GM19467 (cell line): ENCODE results near the gene SLC25A1.
"Not testable (repeated sequence)": the region's sequence is repeated elsewhere in the genome, so short reads cannot be mapped to it uniquely, and the experiment has no call there.

Source experiments
- ATAC-seq: cut with Tn5 transposase; IDR thresholded peaks from one replicate; pipeline ENCODE4 v1.9.1; 2021; ENCODE audit warnings: mild to moderate bottlenecking, moderate library complexity; ENCODE audit not compliant: unreplicated experiment

SLC25A1 gene

DNA sequence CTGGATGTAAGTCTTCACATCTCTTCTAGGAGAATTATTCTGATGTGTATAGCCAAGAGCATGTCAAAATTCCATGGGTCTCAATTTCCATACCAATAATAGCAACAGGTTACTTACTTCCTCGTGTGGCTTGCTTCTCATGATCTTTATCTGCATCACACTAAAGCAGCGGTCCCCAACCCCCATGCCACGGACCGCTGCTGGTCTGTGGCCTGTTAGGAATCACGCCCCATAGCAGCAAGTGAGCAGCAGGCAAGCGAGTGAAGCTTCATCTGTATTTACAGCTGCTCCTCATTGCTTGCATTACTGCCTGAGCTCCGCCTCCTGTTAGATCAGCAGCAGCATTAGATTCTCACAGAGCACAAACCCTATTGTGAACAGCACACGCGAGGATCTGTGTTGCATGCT is 28.9 kb upstream of the SLC25A1 start:
- ATAC-seq, result no peak

GRCh38 chr22:19206287-19206686 is 27.8 kb upstream of the SLC25A1 start:
- no peak for ATAC-seq

GRCh38 chr22:19204640-19205039 is 26.1 kb upstream of the SLC25A1 start:
- no peak for ATAC-seq

DNA sequence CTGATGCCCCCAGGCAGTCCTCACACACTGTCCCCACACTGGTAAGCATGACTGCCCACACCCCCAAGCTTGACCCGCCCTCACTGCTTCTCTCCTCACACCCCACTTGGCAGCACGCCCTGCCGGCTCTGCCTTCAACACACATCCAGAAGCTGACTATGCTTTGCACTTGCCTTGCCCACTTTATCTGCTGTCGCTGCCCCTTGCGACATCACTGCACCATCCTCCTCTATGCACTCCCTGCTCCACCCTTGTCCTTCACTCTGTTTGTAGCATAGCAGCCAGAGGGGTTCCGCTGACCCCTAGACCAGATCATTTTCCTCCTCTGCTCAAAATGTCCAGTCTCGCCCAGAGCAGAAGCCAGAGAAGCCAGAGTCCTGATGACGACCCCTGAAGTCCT is 25.3 kb upstream of the SLC25A1 start:
- ATAC-seq, result no peak

DNA sequence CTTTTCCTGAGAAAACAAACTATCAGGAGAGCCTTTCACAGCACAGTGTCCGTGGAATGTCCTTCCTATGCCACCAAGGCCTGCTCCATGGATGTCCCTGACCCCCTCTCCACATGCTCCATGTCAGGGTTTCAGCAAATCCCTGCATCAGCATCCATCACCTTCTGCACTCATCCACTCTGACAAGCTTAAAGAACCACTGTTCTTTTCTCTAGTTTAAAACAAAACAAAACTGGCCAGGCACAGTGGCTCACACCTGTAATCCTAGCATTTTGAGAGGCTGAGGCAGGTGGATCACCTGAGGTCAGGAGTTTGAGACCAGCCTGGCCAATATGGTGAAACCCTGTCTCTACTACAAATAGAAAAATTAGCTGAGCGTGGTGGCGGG is 24.3 kb upstream of the SLC25A1 start:
- ATAC-seq, result not testable (repeated sequence)

DNA sequence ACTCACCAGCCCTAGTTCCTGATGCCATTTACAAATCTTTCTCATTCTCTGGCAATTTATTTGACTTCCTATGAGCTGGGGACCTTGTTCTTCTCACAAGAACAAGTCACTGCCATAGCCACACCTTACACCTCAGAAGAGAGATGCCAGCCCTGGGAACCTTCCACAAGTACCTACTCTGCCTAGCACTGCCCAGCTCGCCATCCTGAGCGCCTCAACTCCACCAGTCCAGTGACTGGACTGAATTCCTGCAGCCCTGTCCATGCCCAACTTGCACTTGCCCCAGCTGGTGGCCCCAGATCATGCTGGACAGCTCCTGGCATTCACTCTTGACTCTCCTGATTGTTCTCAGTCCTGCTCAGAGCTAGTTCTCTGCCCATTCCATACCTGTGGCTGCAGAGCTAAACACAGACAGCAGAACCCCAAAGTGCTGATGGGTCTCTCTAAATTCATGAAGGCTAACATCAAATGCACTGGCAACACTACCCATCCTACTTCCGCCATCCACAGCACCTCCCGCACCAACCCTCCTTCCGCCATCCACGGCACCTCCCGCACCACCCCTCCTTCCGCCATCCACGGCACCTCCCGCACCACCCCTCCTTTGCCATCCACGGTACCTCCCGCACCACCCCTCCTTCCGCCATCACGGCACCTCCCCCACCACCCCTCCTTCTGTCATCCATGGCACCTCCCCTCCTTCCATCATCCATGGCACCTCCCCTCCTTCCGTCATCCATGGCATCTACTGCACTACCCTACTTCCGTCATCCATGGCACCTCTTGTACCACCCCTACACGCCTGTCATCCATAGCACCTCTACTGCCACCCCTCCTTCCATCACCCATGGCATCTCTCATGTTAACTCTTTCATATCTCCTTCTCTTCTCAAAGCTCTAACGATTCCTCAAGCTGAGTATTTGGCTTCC is 23.6 kb upstream of the SLC25A1 start:
- ATAC-seq, result no peak

DNA sequence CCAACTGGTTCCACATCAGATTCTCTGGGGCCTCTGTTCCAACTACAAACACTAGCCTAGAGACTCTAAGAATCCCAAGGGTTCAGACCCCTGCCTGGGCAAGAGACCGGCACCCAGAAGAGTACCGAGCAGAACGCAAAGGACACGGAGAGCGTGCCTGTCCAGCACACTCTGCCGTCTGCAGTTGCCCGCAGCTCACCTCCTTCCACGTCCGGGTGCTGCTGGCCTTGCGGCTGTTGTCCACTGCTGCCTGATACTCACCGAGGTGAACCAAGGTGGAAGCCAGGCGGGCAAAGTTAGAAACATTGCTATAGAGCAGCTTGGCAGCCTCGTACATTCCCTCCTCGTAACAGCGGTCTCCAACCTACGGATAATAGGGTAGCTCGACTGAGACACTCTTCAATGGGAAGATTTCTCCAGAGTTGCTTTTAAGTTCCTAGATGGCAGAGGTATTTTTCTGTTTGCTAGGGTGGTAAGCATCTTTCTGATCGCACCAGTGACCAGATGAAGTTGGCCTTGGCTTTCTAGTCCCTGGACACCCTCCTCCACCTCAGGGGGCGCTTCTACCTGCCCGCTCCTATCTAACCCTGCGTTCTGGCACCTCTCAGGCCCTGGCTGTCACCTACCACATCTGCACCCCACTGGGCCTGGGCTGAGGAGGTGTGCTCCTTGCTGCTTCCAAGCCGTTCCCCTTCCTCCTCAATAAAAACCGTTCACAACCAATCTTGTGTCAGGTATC is 22.8 kb upstream of the SLC25A1 start:
- ATAC-seq, result no peak

DNA sequence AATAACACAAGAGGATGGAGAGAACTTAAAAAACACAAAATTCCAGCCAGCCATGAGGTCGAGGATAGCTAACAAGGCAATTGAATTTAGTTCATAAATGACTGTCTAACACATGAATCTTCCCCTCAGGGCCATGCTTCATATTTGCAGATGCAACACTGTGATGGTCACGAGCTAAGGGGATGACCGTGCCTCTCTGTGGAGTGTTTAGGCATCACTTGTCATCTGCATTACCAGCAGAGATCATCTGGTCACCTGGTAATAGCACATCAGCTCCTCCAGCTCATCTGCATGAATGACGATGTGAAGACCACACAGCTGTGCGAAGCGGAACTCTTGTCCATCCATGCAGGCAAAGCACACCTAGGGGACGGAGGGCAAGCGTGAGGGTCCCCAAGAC is 20.9 kb upstream of the SLC25A1 start:
- no peak for ATAC-seq

DNA sequence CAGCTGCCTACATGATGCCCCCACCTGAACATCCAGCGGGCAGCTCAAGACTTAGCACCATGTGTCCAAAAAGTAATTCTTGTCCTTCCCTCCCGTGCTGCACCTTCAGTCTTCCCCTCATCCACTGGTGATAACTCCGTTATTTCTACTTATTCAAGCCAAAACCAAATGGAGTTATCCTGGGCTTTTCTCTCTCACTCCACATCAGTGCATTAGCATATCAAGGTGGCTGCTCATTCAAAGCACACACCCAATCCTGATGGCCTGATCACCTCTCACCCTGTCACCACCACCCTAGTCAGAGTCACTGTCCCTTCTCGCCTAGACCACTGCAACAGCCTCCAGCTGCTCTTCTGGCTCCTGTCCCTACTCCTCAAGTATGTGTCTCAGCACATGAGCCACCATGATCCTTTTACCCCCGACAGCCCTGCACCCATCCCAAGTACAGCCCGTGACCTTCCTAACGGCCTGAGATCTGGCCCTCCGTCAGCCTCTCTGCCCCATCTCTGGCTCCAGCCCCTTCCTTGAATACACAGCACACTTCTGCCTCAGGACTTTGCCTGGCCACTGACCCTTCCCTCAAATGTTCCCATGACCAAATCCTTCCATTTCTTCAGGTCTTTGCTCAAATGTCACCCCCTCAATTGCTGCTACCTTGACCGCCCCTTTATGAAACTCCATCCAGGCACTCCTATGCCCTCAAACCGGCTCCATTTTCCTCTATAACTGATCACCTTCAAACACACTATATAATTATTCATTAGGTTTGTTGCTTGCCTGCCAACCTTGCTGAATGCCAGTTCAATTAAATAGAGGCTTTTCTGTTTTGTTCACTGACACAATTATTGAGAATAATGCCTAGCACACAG is 19.7 kb upstream of the SLC25A1 start:
- no peak for ATAC-seq

GRCh38 chr22:19196841-19197612 is 18.5 kb upstream of the SLC25A1 start:
- ATAC-seq, result no peak

GRCh38 chr22:19195796-19196731 is 17.5 kb upstream of the SLC25A1 start:
- ATAC-seq, result no peak

- no peak for ATAC-seq
These were observed 16.4 kb upstream of the SLC25A1 start for GRCh38 chr22:19194766-19195536.

DNA sequence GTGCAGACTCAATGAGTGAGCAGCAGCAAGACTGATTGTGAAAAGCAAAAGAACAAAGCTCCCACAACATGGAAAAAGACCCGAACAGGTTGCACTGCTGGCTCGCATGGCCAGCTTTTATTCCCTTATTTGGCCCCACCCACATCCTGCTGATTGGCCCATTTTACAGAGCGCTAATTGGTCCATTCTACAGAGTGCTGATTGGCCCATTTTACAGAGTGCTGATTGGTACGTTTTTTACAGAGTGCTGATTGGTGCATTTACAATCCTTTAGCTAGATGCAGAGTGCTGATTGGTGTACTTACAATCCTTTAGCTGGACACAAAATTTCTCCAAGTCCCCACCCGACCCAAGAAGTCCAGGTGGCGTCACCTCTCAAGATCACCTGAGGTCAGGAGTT is 15.3 kb upstream of the SLC25A1 start:
- no peak for ATAC-seq

GRCh38 chr22:19187716-19188563 is 9.4 kb upstream of the SLC25A1 start:
- ATAC-seq, result no peak

GRCh38 chr22:19184276-19184997 is 5.9 kb upstream of the SLC25A1 start:
- no peak for ATAC-seq

DNA sequence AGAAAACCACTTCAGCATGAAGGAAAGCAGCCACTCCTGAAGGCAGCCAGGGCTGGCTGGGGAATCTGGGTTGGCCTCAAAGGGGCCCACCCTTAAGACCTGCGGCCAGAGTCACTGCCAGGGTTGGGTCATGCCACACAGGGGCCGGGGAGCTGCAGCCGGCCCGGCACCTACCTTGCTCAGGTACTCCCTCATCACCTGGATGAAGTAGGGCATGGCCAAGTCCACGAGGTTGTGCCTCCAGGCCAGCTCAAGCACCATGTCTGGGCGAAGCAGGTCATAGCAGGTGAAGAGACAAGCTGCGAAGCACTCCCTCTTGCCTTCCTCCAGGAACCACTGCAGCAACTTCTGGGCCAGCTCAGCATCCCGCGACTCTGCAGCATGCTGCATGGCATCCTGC is 4.7 kb upstream of the SLC25A1 start:
- ATAC-seq, result no peak
